ENCODE measurements around the gene PIWIL1. TPM values are rescaled to one million over a fixed set of nuclear protein-coding genes. Genes with fewer than 3 reads are reported as not detected.

PIWIL1 gene
- total and polyA plus RNA-seq, 2 of the 4 experiments (the other 2 are of a cell fraction): not detected

- Histone ChIP-seq H3K4me2 (ENCODE audit: low read depth, low read length) (no peak overlapping the region), H3K27ac (ENCODE audit: insufficient read depth, low read length) (no peak overlapping the region), H4K8ac (ENCODE audit: low read depth in 2 of 2, low read length in 2 of 2) (no peak overlapping the region), H3K36me3 (ENCODE audit: control insufficient read depth, insufficient read depth, low read length) (no peaks in the 10 kb centered on the region), H3K4me1 (ENCODE audit: control insufficient read depth, insufficient read depth, low read length) (no peaks in the 10 kb centered on the region), H2AFZ (replicated peaks; ENCODE audit: low read length, poor library complexity) (no peak overlapping the region), H3K56ac (ENCODE audit: extremely low read depth, insufficient read depth, low read length) (no peak overlapping the region), H3K9me3 (ENCODE audit: control insufficient read depth, insufficient read depth, low read length) (peaks cover 24% of the 10 kb centered on the region), H3K4ac (ENCODE audit: low read depth, low read length) (no peak overlapping the region), H3K14ac (replicated peaks; ENCODE audit: low read depth, low read length) (no peak overlapping the region), H4K5ac (ENCODE audit: low read depth, low read length) (no peak overlapping the region), H2BK120ac (ENCODE audit: low read depth, low read length) (no peak overlapping the region), H3K9ac (ENCODE audit: low read depth, low read length) (no peak overlapping the region), H2BK20ac (ENCODE audit: low read depth, low read length) (no peak overlapping the region), H2AK5ac (ENCODE audit: low read depth, low read length) (no peak overlapping the region), H3K4me3 (ENCODE audit: insufficient read depth, low read depth, low read length) (no peak overlapping the region), H3K18ac (ENCODE audit: low read depth, low read length) (no peak overlapping the region), H3K9me1 (ENCODE audit: insufficient read depth, low read length) (no peaks in the 10 kb centered on the region), H2BK5ac (ENCODE audit: low read depth, low read length, poor library complexity, severe bottlenecking) (no peak overlapping the region), H2BK15ac (ENCODE audit: low read depth, low read length) (no peak overlapping the region), H3K23ac (ENCODE audit: low read depth, low read length) (no peak overlapping the region), H3K79me1 (ENCODE audit: low read depth in 1 of 2, low read length in 2 of 2) (no peaks in the 10 kb centered on the region), H4K91ac (ENCODE audit: insufficient read depth, low read depth, low read length) (no peak overlapping the region), H2AK9ac (replicated peaks; ENCODE audit: low read depth, low read length, poor library complexity) (no peak overlapping the region), H4K20me1 (ENCODE audit: insufficient read depth, low read length) (no peaks in the 10 kb centered on the region), H3K27me3 (ENCODE audit: control insufficient read depth, insufficient read depth, low read length) (no peaks in the 10 kb centered on the region)
- TF ChIP-seq MXI1 (IDR thresholded peaks at IDR 0.05; ENCODE audit: borderline replicate concordance, low read depth, low read length) (no peak), RAD21 (IDR thresholded peaks at IDR 0.05; ENCODE audit: low read length) (no peak), MAFK (IDR thresholded peaks at IDR 0.05; ENCODE audit: low read depth, low read length) (no peak), CEBPB (IDR thresholded peaks at IDR 0.05; ENCODE audit: low read depth, low read length) (no peak)
- CTCF ChIA-PET: no interaction called here
- ATAC-seq (ENCODE audit: low read depth): no peak
- in situ Hi-C loops (cut with MboI; ENCODE audit: low sequenced_read_pairs) (no loop called here), dilution Hi-C loops (cut with HindIII; ENCODE audit: low sequenced_read_pairs, unreplicated experiment) (no loop called here), intact Hi-C loops (cut with micrococcal nuclease) (no loop called here)
- POLR2A ChIA-PET (ENCODE audit: unreplicated experiment): no interaction called here
- no peak for DNase-seq
- no TSS peak for BruUV-seq (replicated peaks)
- WGBS, 2 experiments (ENCODE audit: extremely low coverage in 2 of 2, insufficient read length in 1 of 2): no CpG with 5 or more reads among the region's 6 CpGs
These were observed 81.4 kb downstream of the PIWIL1 start for GRCh38 chr12:130419116-130419515.

Measured in IMR-90 (cell line).